NCI-H748 (cell line): Measurements from ENCODE around the gene PAN3.
"Not testable (repeated sequence)": the region's sequence is repeated elsewhere in the genome, so short reads cannot be mapped to it uniquely, and the experiment has no call there.

Source experiments
- DNase-seq: peaks from one replicate; lab custom pipeline; 2025; ENCODE audit not compliant: unreplicated experiment; lab: John Stamatoyannopoulos, UW

The PAN3 gene

DNA sequence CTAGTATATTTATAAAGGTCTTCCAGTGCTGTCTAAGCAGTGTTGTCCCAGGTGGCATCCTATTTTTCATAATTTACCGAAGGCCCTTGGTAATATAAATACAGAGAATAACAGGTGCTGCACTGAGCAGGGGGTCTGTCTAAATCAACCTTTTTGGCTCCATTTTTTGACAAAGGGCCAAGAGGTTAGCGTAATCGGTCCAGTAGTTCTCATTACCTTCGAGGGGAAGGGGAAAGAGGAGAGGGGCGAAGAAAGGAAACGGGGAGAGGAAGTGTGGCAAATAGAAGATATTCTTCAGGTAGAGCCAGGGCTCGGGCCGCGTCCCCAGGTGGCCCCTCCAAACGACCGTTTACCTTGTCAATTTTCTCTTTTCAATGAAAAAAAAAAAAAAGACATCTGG, 749 bp upstream of the PAN3 start:
- peak; percentile 76 for DNase-seq

DNA sequence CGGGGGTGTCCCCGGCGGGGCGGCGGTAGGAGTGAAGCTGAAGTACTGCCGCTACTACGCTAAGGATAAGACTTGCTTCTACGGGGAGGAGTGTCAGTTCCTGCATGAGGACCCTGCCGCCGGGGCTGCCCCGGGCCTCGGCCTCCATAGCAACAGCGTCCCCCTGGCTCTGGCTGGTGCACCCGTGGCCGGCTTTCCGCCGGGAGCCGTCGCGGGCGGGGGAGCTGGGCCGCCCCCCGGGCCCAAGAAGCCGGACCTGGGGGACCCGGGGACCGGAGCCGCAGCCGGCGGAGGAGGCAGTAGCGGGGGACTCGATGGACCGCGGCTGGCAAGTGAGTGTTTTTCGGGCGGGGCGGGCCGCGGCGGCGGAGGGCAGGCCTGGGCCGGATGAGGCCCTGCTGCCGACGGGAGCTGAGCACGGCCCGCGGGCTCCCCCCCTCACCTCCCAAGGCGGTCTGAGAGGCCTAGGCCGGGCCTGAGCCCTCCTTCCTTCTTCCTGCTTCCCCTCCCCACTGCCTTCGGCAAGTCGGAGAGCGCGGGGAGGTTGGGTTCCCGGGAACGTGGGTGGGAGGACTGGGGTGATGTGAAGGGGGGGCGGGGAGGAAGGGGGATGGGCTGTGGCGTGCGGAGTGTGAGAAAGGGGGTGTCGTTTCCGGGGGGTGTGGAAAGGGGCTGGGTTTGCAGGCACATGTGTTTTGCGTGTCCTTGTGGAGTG, 568 bp downstream of the PAN3 start:
- DNase-seq = peak; percentile 81

GRCh38 chr13:28140433-28141125, 2.2 kb downstream of the PAN3 start:
- no peak for DNase-seq

DNA sequence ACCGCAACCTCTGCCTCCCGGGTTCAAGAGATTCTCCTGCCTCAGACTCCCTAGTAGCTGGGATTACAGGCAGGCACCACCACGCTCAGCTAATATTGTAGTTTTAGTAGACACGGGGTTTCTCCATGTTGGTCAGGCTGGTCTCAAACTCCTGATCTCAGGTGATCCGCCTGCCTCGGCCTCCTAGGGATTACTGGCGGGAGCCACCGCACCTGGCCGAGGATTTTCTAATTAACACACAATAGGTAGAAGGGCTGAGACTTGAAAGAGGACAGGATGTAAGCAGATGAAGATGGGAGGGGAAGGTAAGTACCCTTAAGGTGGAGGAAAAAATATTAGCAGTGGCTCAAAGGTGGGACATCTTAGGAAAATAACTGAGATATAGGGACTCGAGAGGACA, 3.2 kb downstream of the PAN3 start:
- DNase-seq = not testable (repeated sequence)

DNA sequence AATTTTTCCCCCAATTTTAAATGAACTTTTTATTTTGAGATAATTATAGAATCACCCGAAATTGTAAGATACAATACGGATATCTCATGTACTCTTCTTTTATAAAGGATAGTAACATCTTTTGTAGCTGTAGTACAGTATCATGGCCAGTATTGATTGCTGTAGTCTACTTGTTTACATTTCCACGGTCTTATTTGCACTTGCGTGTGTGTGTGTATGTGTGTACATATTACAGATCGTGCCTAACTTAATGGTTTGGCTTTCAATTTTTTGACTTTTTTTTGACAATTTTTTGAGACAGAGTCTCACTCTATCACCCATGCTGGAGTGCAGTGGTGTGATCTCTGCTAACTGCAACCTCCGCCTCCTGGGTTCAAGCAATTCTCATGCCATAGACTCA, 6.7 kb downstream of the PAN3 start:
- peak; percentile 42 for DNase-seq

DNA sequence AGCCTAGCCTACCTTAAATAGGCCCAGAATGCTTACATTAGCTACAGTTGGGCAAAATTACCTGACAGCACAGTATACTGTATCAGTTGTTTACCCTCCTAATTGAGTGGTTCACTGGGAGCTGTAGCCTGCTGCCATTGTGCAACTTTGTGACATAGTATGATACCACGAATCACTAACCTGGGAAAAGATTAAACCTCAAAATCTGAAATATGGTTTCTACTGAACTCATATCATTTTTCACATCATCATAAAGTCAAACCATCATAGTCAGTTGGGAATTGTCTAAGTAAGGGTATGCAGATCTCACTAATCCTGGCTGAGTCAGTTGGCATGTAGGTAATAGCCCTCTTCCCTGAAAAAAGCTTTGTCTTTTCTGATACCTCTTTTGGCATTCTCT, 9.2 kb downstream of the PAN3 start:
- DNase-seq = peak; percentile 38

- DNase-seq = no peak
These were observed 20.7 kb downstream of the PAN3 start for GRCh38 chr13:28159057-28159456.

GRCh38 chr13:28161370-28161769, 23.0 kb downstream of the PAN3 start:
- DNase-seq = no peak

DNA sequence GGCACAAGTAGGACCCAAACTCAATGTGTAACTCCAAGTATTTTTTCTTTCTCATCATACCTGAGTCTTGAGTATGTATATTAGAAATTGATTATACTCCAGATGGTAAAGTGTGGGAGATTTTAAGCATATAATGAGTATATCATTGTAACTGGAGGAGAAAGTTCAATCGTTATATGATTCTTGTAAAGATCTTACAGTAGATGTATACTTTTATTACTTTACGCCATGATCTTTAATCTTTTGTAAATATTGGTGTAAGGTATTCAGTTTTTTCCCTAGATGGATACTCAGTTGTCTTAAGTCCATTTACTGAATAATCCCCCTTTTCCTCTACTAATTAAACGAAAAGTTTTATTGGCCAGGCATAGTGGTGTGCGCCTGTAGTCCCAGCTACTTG, 25.2 kb downstream of the PAN3 start:
- DNase-seq = no peak

- no peak for DNase-seq
These were observed 27.9 kb downstream of the PAN3 start for GRCh38 chr13:28166257-28166656.

DNA sequence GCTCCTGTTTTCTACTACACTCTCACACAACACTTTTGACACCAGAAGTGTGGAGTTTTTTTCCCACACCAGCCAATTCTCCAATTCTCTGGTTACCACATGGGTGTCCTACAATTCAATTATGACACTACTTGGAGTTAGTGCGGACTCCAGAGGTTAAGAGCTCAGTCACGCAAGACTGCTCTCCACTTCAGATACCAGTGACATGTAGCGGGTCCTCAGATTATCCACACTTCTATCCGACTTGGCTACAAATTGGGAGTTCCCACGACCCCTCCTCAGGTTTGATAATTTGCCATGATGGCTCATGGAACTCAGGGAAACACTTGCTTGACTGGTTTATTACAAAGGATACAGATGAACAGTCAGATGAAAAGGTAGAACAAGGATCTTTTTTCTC, 32.9 kb downstream of the PAN3 start:
- no peak for DNase-seq

DNA sequence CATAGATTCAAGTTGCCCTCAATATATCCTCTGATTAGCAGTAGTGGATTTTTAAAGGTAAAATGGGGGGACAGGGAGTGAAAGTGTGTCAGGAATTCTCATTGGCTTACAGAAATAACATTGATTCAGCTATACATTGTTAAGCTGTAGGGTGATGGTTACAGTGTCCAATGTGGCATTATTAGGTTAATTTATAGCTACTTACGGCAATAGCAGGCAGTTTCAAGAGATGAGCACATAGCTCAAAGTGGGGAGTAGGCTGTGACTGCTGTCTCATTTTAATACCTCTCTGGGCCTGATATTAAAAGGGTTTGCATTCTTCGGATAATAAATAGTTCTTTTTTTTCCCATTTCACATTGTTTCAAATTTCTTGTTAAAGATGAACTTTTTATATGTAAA, 34.6 kb downstream of the PAN3 start:
- DNase-seq = no peak

DNA sequence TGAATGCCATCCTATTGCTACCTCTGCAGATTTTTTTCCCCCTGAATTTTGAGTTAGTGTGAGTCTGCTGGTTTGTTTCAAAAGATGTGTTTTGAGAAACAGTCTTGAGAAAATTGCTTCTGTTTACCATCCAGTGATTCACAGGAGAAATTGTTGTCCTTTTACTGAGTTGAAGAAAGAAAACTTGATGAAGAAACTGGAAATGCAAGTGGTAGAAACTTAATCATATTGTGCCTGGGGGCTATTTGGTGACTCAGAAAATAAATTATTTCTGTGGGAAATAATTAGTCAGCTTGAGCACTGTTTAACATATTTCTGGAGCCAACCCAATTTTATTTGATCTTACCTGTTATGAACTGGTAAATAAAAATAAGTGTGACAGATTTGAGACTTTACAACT, 35.4 kb downstream of the PAN3 start:
- DNase-seq = no peak

GRCh38 chr13:28177327-28177726, 39.0 kb downstream of the PAN3 start:
- DNase-seq = no peak

DNA sequence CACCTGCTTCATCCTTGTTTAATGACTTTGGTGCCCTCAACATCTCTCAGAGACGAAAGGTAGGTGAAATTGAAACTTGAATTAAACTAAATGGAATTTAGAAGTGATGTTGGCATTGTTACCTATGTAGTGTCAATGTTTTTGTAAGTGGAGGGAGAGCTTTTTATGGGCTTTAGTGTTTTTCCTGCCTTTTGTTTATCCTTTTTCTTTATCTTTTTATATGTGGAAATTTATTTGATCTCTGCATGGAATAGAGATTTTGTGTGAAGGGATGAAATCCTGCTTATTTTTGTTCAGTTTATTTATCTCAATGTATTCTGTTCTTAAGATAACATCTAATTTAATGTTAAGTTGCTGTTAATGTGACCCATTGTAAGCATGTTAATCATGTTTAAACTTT, 39.5 kb downstream of the PAN3 start:
- no peak for DNase-seq

DNA sequence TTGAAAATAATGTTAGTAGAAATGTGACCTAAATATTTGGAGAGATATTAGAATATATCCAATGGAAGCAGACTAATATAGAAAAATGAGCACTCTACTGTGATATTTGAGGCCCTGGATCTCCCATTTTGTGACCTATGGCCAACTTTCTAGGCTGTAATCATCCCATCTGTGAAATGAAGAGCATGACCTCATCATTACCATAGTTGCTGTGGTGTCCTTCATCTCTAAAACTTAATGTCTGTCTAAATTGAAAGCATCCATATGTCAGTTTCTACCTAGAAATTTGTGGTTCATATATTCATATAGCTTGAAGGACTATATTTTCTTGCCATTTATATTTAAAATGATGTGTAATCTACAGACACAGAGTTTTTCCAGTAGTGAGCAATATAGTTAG, 41.6 kb downstream of the PAN3 start:
- no peak for DNase-seq

GRCh38 chr13:28181413-28181812, 43.1 kb downstream of the PAN3 start:
- DNase-seq = no peak

DNA sequence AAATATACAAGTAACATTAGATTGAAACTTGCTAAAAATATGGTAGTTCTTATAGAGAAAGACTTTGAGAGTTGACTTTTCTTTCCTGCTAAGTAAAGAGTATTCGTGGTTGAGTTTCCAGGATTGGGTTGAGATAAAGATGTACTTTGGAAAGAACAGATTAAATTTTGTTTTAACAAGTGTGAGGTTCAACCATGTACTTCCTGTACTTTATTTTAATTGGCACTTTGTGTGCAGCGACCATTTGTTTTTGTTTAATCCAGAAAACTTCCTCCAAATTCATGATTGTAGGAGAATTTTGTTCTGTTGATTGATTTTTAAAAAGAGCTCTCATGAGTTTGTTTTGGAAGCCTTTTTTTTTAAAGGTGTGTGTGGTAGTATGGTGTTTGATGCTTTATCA, 46.9 kb downstream of the PAN3 start:
- DNase-seq = no peak

GRCh38 chr13:28199089-28199488, 60.7 kb downstream of the PAN3 start:
- no peak for DNase-seq

GRCh38 chr13:28204043-28204442, 65.7 kb downstream of the PAN3 start:
- peak; percentile 93 for DNase-seq

DNA sequence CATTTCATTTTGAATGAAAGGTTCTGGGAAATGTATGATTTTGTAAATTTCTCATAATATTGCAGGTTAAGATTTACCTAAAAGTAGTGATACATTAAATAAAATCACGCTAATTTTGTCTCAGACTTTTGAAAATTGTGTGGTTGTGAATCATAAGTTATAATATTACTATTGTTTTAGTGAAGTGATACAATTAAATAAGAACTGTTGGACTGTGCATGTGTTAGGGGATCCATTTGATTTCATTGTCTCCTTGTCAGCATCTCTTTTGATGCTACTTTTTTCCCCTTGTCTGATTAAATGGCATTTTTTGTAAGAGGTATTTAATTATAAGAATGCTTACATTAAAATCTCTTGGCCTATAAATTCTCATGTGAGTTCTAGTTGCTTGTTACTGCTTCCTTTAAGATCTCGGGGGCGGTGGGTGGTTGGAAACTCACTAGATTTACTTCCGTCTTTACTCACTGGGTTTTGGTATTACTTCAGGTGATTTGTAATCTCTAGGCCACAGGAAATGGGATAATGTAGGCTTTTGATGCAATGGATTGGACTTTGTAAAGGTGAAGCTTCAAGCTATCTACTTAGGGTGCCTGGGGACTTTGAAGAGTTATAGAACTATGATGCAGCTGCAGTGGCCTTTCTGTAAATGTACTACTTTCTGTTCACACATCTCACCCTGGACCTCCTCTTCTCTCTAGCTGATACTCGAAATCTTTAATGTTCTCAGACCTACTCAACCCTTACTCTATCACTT, 66.5 kb downstream of the PAN3 start:
- no peak for DNase-seq

DNA sequence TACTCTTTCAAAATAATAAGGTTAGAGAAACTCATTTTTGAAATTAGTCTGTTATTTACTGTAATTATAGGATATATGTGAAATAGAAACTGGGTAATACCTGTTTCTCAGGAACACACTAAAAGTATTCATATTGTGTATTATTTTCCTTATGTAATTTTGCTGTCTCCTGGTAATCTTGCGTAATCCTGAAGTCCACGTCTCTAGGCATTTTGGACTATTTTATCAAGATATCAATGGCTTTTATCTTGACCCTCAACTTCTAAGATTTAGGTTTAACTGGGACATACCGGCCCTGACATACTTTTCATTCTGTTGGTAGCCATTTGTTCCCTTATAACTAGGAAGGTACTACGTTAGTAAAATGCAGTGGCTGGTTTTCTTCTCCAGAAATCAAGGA, 80.3 kb downstream of the PAN3 start:
- DNase-seq = no peak
